GM12864 (cell line): Measurements from ENCODE around the gene LYRM9.
"Not testable (repeated sequence)": the region's sequence is repeated elsewhere in the genome, so short reads cannot be mapped to it uniquely, and the experiment has no call there.

Experiments
- DNase-seq: peaks from one replicate; pipeline ENCODE4 v3.0.0-alpha.2; 2011; ENCODE audit warnings: low read depth
- H3K4me3 ChIP-seq: 2 replicates; pipeline ENCODE4 v1.5.1; 2011; ENCODE audit warnings: mild to moderate bottlenecking, low read depth, low read length, control low read depth
- CTCF ChIP-seq: IDR thresholded peaks from 2 replicates; pipeline ENCODE4 v1.5.1; 2011; ENCODE audit warnings: low read depth, mild to moderate bottlenecking, moderate library complexity, low read length, control low read depth, inconsistent platforms; ENCODE audit errors: missing control alignments

LYRM9 gene

DNA sequence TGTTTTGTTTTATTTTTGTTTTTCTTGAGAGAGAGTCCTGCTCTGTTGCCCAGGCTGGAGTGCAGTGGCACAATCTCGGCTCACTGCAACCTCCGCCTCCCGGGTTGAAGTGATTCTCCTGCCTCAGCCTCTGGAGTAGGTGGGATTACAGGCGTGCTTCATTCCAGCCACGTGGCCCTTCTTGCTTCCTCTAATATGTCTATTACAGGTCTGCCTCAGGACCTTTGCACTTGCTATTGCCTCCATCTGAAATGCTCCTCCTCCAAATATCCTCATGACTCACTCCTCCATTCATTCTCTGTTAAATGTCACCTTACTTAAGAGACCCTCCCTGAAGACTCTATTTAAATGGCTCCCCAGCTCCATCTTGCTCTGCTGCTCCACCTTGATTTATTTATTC is 39.0 kb downstream of the LYRM9 start:
- no peak for TF ChIP-seq CTCF
- no peak for DNase-seq
- no peak overlapping the region for H3K4me3 ChIP-seq

GRCh38 chr17:27853091-27853490 is 40.1 kb downstream of the LYRM9 start:
- no peak for DNase-seq
- no peak overlapping the region for H3K4me3 ChIP-seq
- TF ChIP-seq CTCF = no peak

- no peak for DNase-seq
- no peak overlapping the region for H3K4me3 ChIP-seq
- no peak for TF ChIP-seq CTCF
These were observed 43.5 kb downstream of the LYRM9 start for GRCh38 chr17:27849474-27850185.

- H3K4me3 ChIP-seq = no peak overlapping the region
- DNase-seq = no peak
- no peak for TF ChIP-seq CTCF
These were observed 44.2 kb downstream of the LYRM9 start for GRCh38 chr17:27848931-27849330.

DNA sequence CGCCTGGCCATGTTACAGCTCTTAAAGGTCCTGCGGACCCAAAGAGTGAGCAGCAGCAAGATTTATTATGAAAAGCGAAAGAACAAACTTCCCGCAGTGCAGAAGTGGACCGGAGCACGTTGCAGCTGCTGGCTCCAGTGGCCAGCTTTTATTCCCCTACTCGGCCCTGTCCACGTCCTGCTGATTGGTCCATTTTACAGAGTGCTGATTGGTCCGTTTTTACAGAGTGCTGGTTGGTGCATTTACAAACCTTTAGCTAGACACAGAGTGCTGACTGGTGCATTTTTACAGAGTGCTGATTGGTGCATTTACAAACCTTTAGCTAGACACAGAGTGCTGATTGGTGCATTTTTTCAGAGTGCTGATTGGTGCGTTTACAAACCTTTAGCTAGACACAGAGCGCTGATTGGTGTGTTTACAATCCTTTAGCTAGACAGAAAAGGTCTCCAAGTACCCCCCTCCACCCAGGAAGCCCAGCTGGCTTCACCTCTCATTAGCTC is 46.3 kb downstream of the LYRM9 start:
- not testable (repeated sequence) for DNase-seq, H3K4me3 ChIP-seq

- no peak overlapping the region for H3K4me3 ChIP-seq
- no peak for DNase-seq
- no peak for TF ChIP-seq CTCF
These were observed 47.0 kb downstream of the LYRM9 start for GRCh38 chr17:27846042-27846655.

GRCh38 chr17:27845264-27846041 is 47.7 kb downstream of the LYRM9 start:
- no peak overlapping the region for H3K4me3 ChIP-seq
- DNase-seq = no peak
- no peak for TF ChIP-seq CTCF
